Cardiac fibroblast (primary cell): ENCODE results near the gene ACSM2B.
"Not testable (repeated sequence)": the region's sequence is repeated elsewhere in the genome, so short reads cannot be mapped to it uniquely, and the experiment has no call there.

Experiments
- DNase-seq, 2 donors: peaks; one replicate each; pipeline versions ENCODE4 v3.0.0 to v3.0.0-alpha.2; 2010; ENCODE audit warnings: low read depth in 2 of 2
- H3K4me3 ChIP-seq, 2 donors: replicated peaks in 1 of 2; 1 replicate in 1 of 2; 2 replicates in 1 of 2; pipeline ENCODE4 v1.5.1; 2011; ENCODE audit warnings: low read depth in 2 of 2, low read length in 2 of 2, mild to moderate bottlenecking in 2 of 2, moderate library complexity in 1 of 2
- CTCF ChIP-seq: IDR thresholded peaks from one replicate; pipeline ENCODE4 v1.5.1; 2011; ENCODE audit warnings: low read depth, mild to moderate bottlenecking, low read length, inconsistent platforms

ACSM2B gene

GRCh38 chr16:20569117-20569651 is 7.0 kb downstream of the ACSM2B start:
- H3K4me3 ChIP-seq, DNase-seq: not testable (repeated sequence)

DNA sequence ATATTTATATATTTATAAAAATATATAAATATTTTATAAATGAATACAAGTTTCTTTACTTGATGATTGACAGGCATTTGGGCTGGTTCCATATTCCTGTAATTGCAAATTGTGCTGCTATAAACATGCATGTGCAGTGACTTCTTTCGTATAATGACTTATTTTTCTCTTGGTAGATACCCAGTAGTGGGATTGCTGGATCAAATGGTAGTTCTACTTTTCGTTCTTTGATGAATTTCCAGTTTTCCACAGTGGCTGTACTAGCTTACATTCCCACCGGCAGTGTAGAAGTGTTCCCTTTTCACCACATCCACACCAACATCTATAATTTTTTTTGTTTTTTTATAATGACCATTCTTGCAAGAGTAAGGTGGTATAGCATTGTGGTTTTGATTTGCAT is 7.8 kb downstream of the ACSM2B start:
- no peak for TF ChIP-seq CTCF
- DNase-seq, result no peak
- no peak overlapping the region for H3K4me3 ChIP-seq

- DNase-seq, result no peak
- no peak overlapping the region for H3K4me3 ChIP-seq
- no peak for TF ChIP-seq CTCF
These were observed 9.3 kb downstream of the ACSM2B start for GRCh38 chr16:20566864-20567263.

- H3K4me3 ChIP-seq, DNase-seq: not testable (repeated sequence)
These were observed 10.8 kb downstream of the ACSM2B start for GRCh38 chr16:20565334-20565733.

GRCh38 chr16:20564218-20564617 is 11.9 kb downstream of the ACSM2B start:
- not testable (repeated sequence) for H3K4me3 ChIP-seq, DNase-seq

GRCh38 chr16:20555628-20556027 is 20.5 kb downstream of the ACSM2B start:
- not testable (repeated sequence) for DNase-seq, H3K4me3 ChIP-seq

DNA sequence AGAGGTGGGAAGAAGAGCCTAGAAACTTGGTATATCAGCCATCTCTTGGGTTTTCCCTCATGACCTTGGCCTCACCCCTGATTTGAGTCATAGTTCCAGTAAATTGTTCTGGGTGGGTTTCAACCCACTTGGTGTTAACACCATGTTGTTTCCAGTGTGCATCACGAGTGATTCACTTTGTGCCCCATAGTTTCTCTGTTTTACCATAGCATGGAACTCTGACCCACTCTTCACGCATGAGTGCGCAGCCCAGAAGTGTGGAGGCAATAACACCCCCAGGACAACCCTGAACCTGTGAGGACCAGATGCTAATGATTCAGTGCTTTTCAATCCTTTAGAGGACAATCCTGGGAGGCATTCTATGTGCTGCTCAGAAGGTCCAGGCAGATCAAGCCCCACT is 21.5 kb downstream of the ACSM2B start:
- not testable (repeated sequence) for DNase-seq, H3K4me3 ChIP-seq

DNA sequence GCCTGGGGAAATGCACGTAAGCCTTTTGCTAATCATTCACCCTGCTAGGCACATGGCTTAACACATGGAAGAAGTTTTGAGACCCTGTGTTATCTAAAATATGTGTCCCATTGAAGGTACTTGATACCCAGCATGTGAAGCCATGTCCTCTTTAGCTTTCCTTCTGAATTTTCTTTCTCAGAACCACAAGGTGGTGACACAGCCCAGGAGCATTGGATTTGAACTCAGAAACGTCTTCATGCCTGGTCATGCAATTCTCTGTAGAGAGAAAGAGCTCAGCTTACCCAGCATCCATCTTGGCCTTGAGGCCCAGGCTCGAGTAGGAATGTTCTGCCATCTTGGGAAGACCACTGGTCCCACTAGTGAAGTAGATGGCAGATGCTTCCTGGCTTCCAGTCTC is 22.7 kb downstream of the ACSM2B start:
- not testable (repeated sequence) for H3K4me3 ChIP-seq, DNase-seq

GRCh38 chr16:20546951-20547350 is 29.2 kb downstream of the ACSM2B start:
- not testable (repeated sequence) for H3K4me3 ChIP-seq, DNase-seq

DNA sequence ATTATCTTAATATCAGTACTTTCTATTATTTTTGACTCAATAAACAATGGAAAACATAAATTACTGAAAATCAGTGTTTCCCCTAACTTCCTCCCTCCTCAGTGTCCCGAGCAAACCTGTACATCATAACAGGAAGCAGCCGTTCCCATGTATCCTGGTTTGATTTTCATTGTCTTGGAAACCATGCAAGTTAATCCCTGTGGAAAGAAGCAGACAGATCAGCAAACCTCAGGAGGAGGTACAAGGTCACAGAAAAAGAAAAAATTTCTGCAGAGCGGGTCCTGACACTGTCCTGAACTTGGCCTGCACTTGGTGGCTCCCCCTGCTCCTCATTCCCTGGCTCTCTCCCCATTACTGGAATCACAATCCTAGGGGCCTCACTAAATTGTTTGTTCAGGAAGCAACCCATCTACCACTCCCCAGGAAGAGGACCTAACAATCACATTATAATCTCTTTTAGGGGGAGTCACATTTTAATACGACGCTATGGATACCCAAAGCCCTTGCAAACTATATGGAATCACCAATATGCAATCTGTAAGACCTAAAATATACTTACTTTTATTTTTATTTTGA is 29.8 kb downstream of the ACSM2B start:
- H3K4me3 ChIP-seq, DNase-seq: not testable (repeated sequence)

DNA sequence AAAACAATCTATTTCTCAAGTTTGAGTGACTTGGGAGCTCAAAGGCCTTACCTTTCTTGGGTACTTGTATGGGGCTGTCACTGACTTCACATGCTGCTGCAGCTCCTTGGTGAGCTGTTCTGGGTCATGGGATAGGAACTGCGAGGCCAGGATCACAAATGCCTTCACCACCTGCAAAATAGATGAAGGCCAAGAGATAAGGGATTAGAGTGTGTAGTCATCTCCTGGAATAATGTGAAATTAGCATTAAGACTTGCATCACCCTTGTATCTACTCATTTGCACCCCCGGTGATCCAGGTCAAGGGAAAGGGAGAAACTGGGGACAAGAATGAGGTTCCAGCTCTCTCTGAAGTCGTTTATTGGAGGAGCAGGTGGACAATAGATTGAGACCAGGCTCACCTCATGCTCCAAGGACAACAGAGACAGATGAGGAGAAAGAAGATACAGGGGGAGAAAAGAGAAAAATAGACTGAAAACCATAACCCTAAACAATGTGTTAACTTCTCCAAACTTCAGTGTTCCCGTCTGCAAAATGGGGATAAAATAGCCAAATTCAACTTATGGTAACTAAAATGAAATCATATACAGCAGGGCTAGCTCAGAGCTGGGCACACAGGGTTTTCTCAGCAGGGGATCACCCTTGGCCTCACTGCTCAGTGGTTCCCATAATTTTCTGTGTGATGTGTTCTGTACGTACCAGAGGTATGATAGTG is 35.4 kb downstream of the ACSM2B start:
- H3K4me3 ChIP-seq, DNase-seq: not testable (repeated sequence)

DNA sequence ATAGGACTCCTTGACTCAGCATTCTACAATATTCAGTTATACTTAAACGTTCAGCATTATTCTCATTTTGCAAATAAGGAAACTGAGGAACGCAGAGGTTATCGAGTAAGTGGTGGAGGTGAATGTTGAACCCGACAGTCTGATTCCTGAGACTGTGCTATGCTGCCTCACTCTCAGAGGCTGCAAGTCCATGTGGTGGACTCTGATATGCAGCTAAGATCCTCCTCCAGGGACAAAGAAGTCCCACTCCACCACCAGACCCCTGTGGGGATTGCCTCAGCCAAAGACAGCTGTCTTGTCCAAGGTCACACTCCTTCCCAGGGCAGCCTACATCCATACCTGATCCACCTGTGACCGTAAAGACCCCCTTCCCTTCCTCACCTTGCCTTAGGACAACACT is 37.5 kb downstream of the ACSM2B start:
- TF ChIP-seq CTCF, result no peak
- DNase-seq, result no peak
- H3K4me3 ChIP-seq, result no peak overlapping the region
